Muscle of leg (tissue), 11 donors: ENCODE data around the gene DFFB. TPM values are rescaled to one million over a fixed set of nuclear protein-coding genes. Genes with fewer than 3 reads are reported as not detected.
"Not testable (repeated sequence)": the region's sequence is repeated elsewhere in the genome, so short reads cannot be mapped to it uniquely, and the experiment has no call there.

Source experiments
- DNase-seq: peaks from one replicate; pipeline ENCODE4 v3.0.0; 2013
- H3K27ac ChIP-seq: one replicate; pipeline ENCODE4 v1.5.1; 2013; ENCODE audit warnings: mild to moderate bottlenecking, low read length, control low read depth
- H3K27me3 ChIP-seq: one replicate; pipeline ENCODE4 v1.6.1; 2013; ENCODE audit warnings: low read length; ENCODE audit not compliant: control insufficient read depth, insufficient read depth
- H3K36me3 ChIP-seq: one replicate; pipeline ENCODE4 v1.6.1; 2013; ENCODE audit warnings: low read length; ENCODE audit not compliant: control insufficient read depth, insufficient read depth
- H3K4me1 ChIP-seq: one replicate; pipeline ENCODE4 v1.6.1; 2013; ENCODE audit warnings: low read length; ENCODE audit not compliant: control insufficient read depth, insufficient read depth
- H3K4me3 ChIP-seq: one replicate; pipeline ENCODE4 v1.5.1; 2013; ENCODE audit warnings: low read length, control low read depth
- H3K9me3 ChIP-seq: replicated peaks from 2 replicates; pipeline ENCODE4 v1.6.1; 2013; ENCODE audit warnings: low read depth, low read length; ENCODE audit not compliant: control insufficient read depth
- WGBS: methylation state at CpG from one replicate; pipeline ENCODE4 v1.1.5; 2013; ENCODE audit warnings: missing lambda C conversion rate; ENCODE audit not compliant: insufficient coverage; 5-methylcytosine and 5-hydroxymethylcytosine counted together
- polyA plus RNA-seq, 8 donors: library from polyadenylated mRNA; unstranded; fragments of 120-200 nt; gene quantifications; one replicate each; pipeline versions ENCODE4 v1.2.1 to v1.2.3, GENCODE V29; 2013; ENCODE audit warnings: inconsistent platforms in 1 of 8, low replicate concordance in 1 of 8; ENCODE audit not compliant: insufficient read length in 8 of 8, insufficient read depth in 1 of 8
- total RNA-seq: library from RNA; stranded (reverse); fragments of 120-200 nt; gene quantifications from one replicate; pipeline ENCODE4 v1.2.4, GENCODE V29; 2013

Gene DFFB
- total and polyA plus RNA-seq, 9 donors = 4.3 to 6.8 (median 5.1) TPM

DNA sequence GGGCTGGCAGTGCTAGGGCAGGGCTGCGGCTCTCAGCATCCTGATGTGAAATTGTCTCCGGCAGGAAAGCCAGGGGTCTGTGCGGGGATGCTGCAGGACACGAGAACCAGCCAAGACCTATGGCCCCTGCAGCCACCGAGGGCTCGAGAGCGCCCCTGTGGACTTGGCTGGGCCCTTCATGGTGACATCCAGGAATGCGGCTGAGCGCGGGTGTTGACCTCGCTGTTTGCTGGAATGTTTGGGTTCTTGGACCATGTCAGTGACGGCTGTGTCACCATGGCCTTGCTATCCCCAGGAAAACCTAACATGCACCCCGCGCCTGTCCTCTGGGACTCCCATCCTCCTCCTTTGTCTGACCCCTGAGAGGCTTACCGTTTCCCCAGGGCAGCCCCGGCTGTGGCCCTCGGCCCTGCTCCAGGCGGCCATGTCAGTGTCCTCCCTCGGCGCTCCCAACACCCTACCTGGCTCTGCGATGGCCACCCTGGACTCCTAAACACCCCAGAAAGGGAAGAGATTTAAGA, 57.1 kb downstream of the DFFB start:
- Histone ChIP-seq H3K27ac (no peak overlapping the region), H3K27me3 (peaks cover 28% of the 10 kb centered on the region), H3K9me3 (no peaks in the 10 kb centered on the region), H3K4me1 (peaks cover 13% of the 10 kb centered on the region), H3K36me3 (no peaks in the 10 kb centered on the region), H3K4me3 (no peak overlapping the region)
- WGBS = 90% methylated on average over 17 of the region's 21 CpGs
- no peak for DNase-seq

DNA sequence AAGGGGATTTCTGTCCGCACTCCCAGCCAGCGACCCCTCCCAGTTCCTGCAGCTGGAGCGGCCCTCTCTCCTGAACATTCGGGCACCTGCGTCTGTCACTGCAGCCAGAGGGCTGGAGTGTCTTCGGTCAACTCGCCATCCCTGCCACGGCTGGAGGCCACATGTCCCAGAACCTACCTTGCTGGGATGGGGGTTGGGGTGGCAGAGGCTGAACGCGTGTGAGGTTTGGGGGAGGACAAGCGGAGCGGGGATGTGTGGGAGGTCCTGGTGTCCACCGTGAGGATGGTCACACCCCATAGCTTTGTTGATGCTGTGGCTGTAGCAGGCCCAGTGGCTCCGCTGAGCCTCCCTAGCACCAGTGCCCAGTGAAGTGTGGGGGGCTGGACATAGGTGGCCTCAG, 57.6 kb downstream of the DFFB start:
- Histone ChIP-seq H3K4me1 (peaks cover 13% of the 10 kb centered on the region), H3K9me3 (no peaks in the 10 kb centered on the region), H3K36me3 (no peaks in the 10 kb centered on the region), H3K4me3 (no peak overlapping the region), H3K27ac (no peak overlapping the region), H3K27me3 (peaks cover 32% of the 10 kb centered on the region)
- DNase-seq = no peak
- 81% methylated on average over 12 of the region's 14 CpGs for whole genome bisulfite sequencing

DNA sequence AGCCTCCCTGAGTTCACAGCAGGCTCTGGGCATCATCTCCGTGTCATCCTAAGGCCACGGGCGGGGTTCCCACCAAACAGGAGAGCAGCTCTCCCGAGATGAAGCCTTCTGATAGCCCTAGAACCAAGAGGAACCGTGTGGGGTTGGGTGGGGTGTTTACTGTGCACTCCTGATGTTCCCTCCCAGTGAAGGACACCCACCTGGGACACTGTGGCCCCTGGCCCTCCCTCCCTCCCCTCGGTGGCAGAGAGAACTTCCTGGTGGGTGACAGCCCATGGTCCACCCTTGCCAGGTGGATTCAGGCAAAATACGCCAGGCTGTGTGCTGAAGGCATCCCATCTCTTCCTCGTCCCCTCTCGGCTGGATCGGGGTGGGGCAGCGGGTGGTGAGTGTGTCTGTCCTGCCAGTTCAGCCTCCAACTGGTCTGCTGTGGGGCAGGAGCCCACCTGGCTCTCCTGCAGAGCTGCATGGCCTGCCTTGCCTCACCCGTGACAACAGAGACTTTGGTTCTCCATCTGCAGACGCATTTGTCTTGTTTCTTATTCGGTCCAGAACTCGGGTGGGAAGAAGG, 58.4 kb downstream of the DFFB start:
- Histone ChIP-seq H3K36me3 (no peaks in the 10 kb centered on the region), H3K9me3 (no peaks in the 10 kb centered on the region), H3K4me3 (no peak overlapping the region), H3K27me3 (peaks cover 25% of the 10 kb centered on the region), H3K4me1 (peaks cover 9% of the 10 kb centered on the region), H3K27ac (no peak overlapping the region)
- WGBS = 76% methylated on average over 9 of the region's 15 CpGs
- DNase-seq = no peak

DNA sequence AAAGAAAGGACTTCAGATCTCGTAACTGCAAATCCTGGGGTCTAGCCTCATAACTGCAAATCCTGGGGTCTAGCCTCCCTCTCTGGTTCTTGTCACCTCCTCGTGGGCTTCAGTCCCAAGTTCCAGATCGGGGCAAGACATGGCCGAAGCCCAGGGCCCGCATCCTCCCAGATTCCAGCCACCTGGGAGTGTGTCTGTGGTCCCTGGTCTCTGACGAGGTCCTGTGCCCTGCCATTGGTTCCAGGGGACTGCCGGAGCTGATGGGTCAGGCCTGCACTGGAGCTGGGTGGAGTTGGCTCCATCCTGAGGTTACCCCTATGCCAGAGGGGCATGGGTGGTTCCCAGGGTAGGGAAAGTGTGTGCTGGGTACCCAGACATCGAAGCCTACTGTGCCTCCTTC, 60.5 kb downstream of the DFFB start:
- no peak overlapping the region for H3K4me3 ChIP-seq
- H3K9me3 ChIP-seq = no peaks in the 10 kb centered on the region
- no peaks in the 10 kb centered on the region for H3K36me3 ChIP-seq
- H3K27ac ChIP-seq = no peak overlapping the region
- peaks cover 16% of the 10 kb centered on the region for H3K27me3 ChIP-seq
- 77% methylated on average over 7 of the region's 8 CpGs for WGBS
- no peaks in the 10 kb centered on the region for H3K4me1 ChIP-seq
- no peak for DNase-seq

- H3K27ac ChIP-seq, H3K4me3 ChIP-seq, H3K4me1 ChIP-seq, H3K9me3 ChIP-seq, DNase-seq, H3K36me3 ChIP-seq: not testable (repeated sequence)
- H3K27me3 ChIP-seq = peaks cover 16% of the 10 kb centered on the region
- WGBS = 69% methylated on average over 3 of the region's 6 CpGs
Measured at GRCh38 chr1:3918359-3918758, 61.1 kb downstream of the DFFB start.

DNA sequence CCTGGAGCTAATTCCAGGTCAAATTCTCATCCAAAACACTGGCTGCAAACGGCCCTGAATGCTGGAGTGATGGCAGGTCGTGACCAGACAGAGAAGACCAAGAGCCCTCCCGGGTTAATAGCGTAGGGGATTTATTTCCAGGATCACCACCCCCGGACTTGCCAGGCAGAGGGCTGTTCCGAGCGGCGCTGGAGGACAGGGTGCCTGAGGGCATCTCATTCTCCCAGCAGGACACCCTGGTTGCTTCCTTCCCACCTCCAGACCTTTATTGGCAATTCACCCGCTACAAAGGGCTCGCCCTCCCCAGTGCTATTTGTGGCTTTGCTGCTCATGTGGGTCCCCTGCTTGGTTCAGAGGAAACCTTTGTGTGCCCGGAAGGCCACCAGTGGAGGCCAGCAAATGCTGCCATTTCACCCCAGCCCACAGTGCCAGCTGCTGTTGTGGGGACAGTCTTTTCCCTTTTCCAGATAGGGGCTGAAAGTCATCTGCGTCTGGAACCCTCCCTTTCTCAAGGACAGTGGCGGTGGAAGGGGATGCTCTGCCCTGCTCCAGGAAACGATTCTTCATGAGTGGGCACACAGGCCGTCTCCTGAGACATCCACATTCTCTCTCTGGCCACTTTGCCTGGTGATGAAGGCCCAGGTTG, 61.8 kb downstream of the DFFB start:
- H3K36me3 ChIP-seq = no peaks in the 10 kb centered on the region
- no peak overlapping the region for H3K27ac ChIP-seq
- peaks cover 5% of the 10 kb centered on the region for H3K4me1 ChIP-seq
- peaks cover 16% of the 10 kb centered on the region for H3K27me3 ChIP-seq
- no peak for DNase-seq
- 66% methylated on average over 11 of the region's 15 CpGs for WGBS
- no peak overlapping the region for H3K4me3 ChIP-seq
- no peaks in the 10 kb centered on the region for H3K9me3 ChIP-seq

GRCh38 chr1:3919706-3920105, 62.4 kb downstream of the DFFB start:
- H3K36me3 ChIP-seq = no peaks in the 10 kb centered on the region
- DNase-seq = no peak
- no peak overlapping the region for H3K27ac ChIP-seq
- peaks cover 11% of the 10 kb centered on the region for H3K4me1 ChIP-seq
- H3K27me3 ChIP-seq = peaks cover 19% of the 10 kb centered on the region
- H3K4me3 ChIP-seq = no peak overlapping the region
- no peaks in the 10 kb centered on the region for H3K9me3 ChIP-seq
- 82% methylated on average over 3 of the region's 5 CpGs for WGBS

GRCh38 chr1:3921765-3922164, 64.5 kb downstream of the DFFB start:
- no peak overlapping the region for H3K4me3 ChIP-seq
- no peak overlapping the region for H3K27ac ChIP-seq
- H3K27me3 ChIP-seq = peaks cover 25% of the 10 kb centered on the region
- WGBS = 76% methylated on average over 7 of the region's 8 CpGs
- H3K9me3 ChIP-seq = no peaks in the 10 kb centered on the region
- peaks cover 14% of the 10 kb centered on the region for H3K4me1 ChIP-seq
- no peak for DNase-seq
- no peaks in the 10 kb centered on the region for H3K36me3 ChIP-seq

GRCh38 chr1:3922201-3922725, 65.0 kb downstream of the DFFB start:
- Histone ChIP-seq H3K27me3 (peaks cover 25% of the 10 kb centered on the region), H3K4me1 (peaks cover 14% of the 10 kb centered on the region), H3K4me3 (no peak overlapping the region), H3K27ac (no peak overlapping the region), H3K36me3 (no peaks in the 10 kb centered on the region), H3K9me3 (no peaks in the 10 kb centered on the region)
- no peak for DNase-seq
- 83% methylated on average over 2 of the region's 6 CpGs for WGBS

- H3K27me3 ChIP-seq = peaks cover 20% of the 10 kb centered on the region
- 73% methylated on average over 6 of the region's 6 CpGs for WGBS
Measured at GRCh38 chr1:3922851-3923250, 65.6 kb downstream of the DFFB start.

More at GRCh38 chr1:3922851-3923250, 65.6 kb downstream of the DFFB start:
- Histone ChIP-seq H3K9me3 (no peaks in the 10 kb centered on the region), H3K4me3 (no peak overlapping the region), H3K27ac (no peak overlapping the region), H3K4me1 (peaks cover 14% of the 10 kb centered on the region), H3K36me3 (no peaks in the 10 kb centered on the region)
- DNase-seq = no peak
